ENCODE measurements around the gene ACAD10.
"Not testable (repeated sequence)": the region's sequence is repeated elsewhere in the genome, so short reads cannot be mapped to it uniquely, and the experiment has no call there.

The ACAD10 gene

GRCh38 chr12:111754671-111755070, 68.8 kb downstream of the ACAD10 start:
- no peak for DNase-seq

GRCh38 chr12:111756196-111756595, 70.3 kb downstream of the ACAD10 start:
- DNase-seq = no peak

- no peak for DNase-seq
Observed at GRCh38 chr12:111756681-111757080, 70.8 kb downstream of the ACAD10 start.

- DNase-seq = peak; percentile 83 to 90
Observed at GRCh38 chr12:111757361-111758119, 71.7 kb downstream of the ACAD10 start.

GRCh38 chr12:111758120-111758561, 72.3 kb downstream of the ACAD10 start:
- DNase-seq = no peak

DNA sequence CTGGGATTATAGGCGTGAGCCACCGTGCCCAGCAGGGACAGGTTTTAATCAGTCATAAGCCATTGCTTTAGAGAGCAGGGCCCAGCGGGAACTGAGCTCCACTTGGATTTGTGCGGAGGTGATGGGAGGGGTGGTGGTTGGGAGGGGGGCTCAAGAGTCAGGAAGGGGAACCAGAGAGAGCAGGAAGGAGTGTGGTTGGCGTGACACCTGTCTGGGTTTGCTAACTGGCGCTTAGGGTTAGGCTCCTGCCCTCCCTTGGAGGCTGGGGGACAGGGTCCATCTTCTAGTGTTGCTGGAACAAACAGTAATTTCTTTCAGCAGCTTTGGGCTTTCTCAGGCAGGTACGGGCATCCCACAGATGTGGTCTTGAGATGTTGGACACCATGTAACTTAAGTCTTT, 73.4 kb downstream of the ACAD10 start:
- no peak for DNase-seq

DNA sequence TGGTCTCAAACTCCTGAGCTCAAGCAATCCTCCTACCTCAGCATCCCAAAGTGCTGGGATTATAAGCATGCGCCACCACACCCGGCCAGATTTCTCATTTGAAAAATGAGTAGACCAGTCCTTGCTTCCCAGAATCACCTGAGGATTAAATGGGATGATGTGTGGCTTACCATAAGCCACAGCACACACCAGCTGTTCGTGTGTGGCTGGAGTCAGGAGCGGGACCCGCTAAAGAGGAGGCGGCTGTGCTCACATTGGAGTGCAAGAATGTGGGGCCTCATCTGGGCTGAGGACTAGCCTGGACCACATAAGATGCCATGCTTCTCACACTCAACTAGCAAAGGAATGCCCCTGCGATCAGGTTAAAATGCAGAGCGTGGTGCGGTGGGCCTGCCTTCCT, 74.1 kb downstream of the ACAD10 start:
- DNase-seq = no peak

DNA sequence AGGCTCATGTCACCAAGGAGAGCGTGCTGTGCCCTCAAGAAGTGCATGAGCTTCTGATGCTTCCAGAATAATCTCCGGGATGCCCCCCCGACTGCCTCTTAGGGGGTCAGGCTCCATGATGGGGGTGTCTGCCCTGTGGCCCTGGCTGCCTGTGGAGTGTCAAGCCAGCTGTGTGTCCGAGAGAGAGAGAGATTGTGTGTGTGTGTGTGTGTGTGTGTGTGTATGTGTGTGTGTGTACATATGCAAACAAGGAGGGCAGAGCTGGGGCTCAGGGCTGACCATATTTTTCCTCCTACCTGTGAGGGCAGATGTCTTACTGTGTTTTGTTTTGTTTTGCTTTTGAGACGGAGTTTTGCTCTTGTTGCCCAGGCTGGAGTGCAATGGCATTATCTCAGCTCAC, 75.2 kb downstream of the ACAD10 start:
- DNase-seq = no peak

GRCh38 chr12:111761706-111762105, 75.9 kb downstream of the ACAD10 start:
- DNase-seq = no peak

DNA sequence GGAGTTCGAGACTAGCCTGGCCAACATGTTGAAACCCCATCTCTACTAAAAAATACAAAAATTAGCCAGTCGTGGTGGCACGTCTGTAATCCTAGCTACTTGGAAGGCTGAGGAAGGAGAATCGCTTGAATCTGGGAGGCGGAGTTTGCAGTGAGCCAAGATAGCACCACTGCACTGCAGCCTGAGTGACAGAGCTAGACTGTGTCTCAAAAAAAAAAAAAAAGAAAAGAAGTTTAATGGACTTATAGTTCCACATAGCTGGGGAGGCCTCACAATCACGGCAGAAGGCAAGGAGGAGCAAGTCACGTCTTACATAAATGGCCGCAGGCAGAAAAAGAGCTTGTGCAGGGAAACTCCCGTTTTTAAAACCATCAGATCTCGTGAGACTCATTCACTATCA, 77.7 kb downstream of the ACAD10 start:
- not testable (repeated sequence) for DNase-seq

DNA sequence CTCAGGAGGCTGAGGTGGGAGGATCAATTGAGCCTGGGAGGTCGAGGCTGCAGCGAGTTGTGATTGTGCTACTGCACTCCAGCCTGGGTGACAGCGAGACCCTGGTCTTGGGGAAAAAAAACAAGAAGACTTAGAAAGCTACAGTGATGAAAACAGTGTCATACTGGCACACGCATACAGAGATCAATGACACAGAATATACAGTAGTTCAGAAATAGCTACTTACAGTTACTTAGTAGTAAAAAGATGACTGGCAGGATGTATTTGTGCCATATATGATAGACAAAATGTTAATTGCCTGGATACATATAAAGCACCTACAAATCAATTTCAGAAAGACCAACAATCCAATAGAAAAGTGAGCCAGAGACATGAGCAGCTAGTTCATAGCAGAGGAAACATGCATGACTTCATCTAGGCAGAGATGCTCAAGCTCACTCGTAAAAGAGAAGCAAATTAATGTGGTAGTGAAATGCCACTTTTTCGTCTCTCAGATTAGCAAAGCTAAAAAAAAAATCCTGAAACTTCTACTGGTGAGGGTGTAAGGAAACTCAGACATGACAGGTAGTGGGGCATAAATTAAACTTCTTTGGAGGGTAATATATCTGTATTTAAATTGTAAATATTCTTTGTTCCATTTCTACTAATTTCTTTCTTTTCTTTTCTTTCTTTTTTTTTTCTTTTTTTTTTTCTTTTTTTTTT, 78.4 kb downstream of the ACAD10 start:
- no peak for DNase-seq

GRCh38 chr12:111766608-111767361, 80.9 kb downstream of the ACAD10 start, which contains the start of gene ALDH2:
TSS of gene ALDH2 (plus strand) at chr12:111766933. CDS start at chr12:111766983, 50 bp downstream.
- DNase-seq = no peak

DNA sequence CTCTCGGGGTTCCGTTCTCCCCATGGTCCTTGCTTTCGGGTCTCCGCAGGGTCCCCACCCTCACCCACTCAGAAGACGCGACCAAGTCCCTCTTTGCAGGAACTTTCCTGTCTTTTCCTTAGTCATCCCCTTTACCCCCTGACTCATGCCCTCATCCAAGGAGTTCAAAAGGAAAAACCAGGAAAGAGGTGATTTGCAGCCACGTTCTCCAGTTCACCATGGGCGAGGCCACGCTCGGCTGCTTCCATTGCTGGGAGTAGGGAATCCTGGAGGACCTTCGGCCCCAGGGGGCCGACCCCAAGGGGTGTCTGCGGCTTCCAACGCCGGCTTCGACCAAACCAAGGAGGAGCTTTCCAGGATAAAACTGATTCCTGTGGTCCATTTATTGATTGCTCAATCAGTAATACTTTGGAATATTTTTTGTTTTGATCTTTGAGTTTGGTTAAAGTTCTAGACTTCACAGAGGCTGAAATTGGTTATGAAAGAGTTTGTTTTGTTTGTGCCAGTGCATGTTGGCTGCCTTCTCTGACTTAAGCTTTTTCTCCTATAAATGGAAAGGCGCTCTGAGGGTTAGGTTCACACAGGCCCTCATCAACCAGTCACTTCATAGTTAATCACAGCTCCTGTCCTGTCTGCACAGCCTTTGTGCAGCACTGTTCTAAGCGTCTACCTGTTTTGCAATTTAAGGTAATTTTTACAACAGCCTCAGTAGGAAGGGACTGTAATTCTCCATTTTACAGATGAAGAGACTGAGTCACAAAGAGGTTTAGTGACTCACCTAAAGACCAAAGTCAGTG, 81.7 kb downstream of the ACAD10 start:
- no peak for DNase-seq

GRCh38 chr12:111768159-111768895, 82.5 kb downstream of the ACAD10 start:
- no peak for DNase-seq

GRCh38 chr12:111769599-111769998, 83.7 kb downstream of the ACAD10 start:
- DNase-seq = no peak

GRCh38 chr12:111773801-111774551, 88.1 kb downstream of the ACAD10 start:
- no peak for DNase-seq

- DNase-seq = peak; percentile 84
Observed at GRCh38 chr12:111775205-111776193, 89.6 kb downstream of the ACAD10 start.

DNA sequence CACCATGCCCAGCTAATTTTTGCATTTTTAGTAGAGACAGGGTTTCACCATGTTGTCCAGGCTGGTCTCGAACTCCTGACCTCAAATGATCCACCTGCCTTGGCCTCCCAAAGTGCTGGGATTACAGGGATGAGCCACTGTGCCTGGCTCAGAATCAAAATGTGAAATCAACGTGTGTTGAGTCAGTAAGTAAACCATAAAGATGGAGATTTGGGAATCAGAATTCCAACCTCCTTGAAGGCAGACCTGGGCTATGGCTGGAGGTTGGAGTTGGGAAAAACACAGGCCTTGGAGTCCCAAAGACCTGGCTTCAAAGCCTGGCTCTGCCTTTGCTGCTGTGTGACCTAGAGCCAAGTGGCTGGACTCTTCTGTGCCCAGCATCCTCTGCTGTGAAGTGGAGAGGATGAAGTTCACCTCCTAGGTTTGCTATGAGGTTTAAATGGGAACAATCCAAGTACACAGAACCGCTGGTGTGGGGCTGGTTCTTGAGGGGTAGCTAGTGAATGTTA, 91.0 kb downstream of the ACAD10 start:
- DNase-seq = no peak

DNA sequence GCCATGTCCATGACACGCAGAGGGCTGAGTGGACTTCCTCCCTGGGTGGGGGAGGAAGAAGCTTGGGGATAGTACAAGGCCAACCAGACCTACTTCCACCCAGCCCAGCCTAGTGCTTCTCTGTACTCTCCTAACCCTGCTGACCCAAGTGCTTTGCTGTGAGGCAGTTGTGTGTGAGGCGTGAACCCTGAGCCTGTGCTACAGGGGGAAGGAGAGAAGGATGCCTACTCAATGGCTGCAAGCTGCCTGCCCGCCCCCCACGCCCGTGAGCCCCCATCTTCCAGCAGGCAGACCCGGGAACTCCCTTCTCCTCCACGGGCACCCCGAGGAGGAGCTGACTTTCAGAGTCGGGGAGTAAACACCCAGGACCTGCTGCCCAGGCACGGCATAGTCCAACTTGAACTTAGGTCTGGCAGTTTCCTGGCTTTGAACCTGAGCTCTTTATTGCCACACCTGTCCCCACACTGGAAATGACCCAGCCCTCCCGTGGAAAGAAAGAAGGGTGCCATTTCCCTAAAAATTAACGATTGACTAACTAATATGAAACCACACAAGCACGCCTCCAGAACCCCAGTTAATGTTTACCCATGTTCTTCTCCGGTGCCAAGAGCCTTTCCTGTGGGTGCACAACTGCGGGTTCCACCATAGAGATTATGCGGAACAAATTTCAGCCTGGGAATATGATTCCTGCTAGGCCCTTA, 91.6 kb downstream of the ACAD10 start:
- DNase-seq = no peak
